ENCODE data around the gene DAPK2.

- TF ChIP-seq GATA2 (IDR thresholded peaks at IDR 0.05; ENCODE audit: low read depth, low read length) (no peak), GATA3 (IDR thresholded peaks at IDR 0.05; ENCODE audit: low read depth, low read length) (no peak)
Measured at GRCh38 chr15:63917588-63918316, 128.5 kb downstream of the DAPK2 start.

Data from SH-SY5Y (cell line).